Measurements from ENCODE around the gene LSM4. TPM values are rescaled to one million over a fixed set of nuclear protein-coding genes. Genes with fewer than 3 reads are reported as not detected.
A peak's percentile ranks its signal among the peaks of the same experiment; 100 is the strongest.

Gene LSM4
- total and polyA plus RNA-seq, 2 donors from 2014 or later: 87.7 to 245 TPM

GRCh38 chr19:18340990-18341868 lies 18.4 kb upstream of the LSM4 start:
- H3K9ac ChIP-seq (ENCODE audit: low read length in 3 of 3): peak overlapping the region in 2 of 3 donors; percentile 73 to 90
- peak; percentile 31 to 88 (median 64) for DNase-seq
- no peak for TF ChIP-seq CTCF (IDR thresholded peaks at IDR 0.05; ENCODE audit: borderline replicate concordance, extremely low read depth, insufficient read depth)
- H3K4me3 ChIP-seq (ENCODE audit: low read length in 3 of 3): peak overlapping the region; percentile 65 to 78 (median 66)
- peaks cover 0 to 18% (median 18%) of the 10 kb centered on the region in 3 donors for H3K4me1 ChIP-seq (ENCODE audit: control insufficient read depth in 2 of 3, insufficient read depth in 2 of 3, low read depth in 1 of 3, low read length in 3 of 3)
- intact Hi-C loops (cut with DNase I): loop anchor here (10.0 kb wide), 1 partner anchor 64 kb away; no protein-coding TSS in a partner anchor
- H3K27me3 ChIP-seq (ENCODE audit: control insufficient read depth, insufficient read depth, low read length): no peaks in the 10 kb centered on the region
- no peaks in the 10 kb centered on the region for H3K9me3 ChIP-seq (ENCODE audit: control insufficient read depth in 2 of 3, insufficient read depth in 1 of 3, low read length in 3 of 3)
- FAIRE-seq: no peak
- H3K27ac ChIP-seq (ENCODE audit: low read depth in 2 of 2, low read length in 2 of 2): peak overlapping the region; percentile 92
- H3K36me3 ChIP-seq (ENCODE audit: control insufficient read depth in 2 of 3, insufficient read depth in 3 of 3, low read length in 3 of 3): peaks cover 0 to 2% (median 0%) of the 10 kb centered on the region in 3 donors

- Histone ChIP-seq H3K9me3 (ENCODE audit: control insufficient read depth in 2 of 3, insufficient read depth in 1 of 3, low read length in 3 of 3) (no peaks in the 10 kb centered on the region), H3K4me3 (ENCODE audit: low read length in 3 of 3) (peak within 1 kb of the TSS; percentile 65 to 78 (median 66)), H3K27ac (ENCODE audit: low read depth in 2 of 2, low read length in 2 of 2) (peak within 1 kb of the TSS; percentile 92), H3K36me3 (ENCODE audit: control insufficient read depth in 2 of 3, insufficient read depth in 3 of 3, low read length in 3 of 3) (no peaks in the 10 kb centered on the region), H3K4me1 (ENCODE audit: control insufficient read depth in 2 of 3, insufficient read depth in 2 of 3, low read depth in 1 of 3, low read length in 3 of 3) (peaks cover 0 to 18% (median 16%) of the 10 kb centered on the region in 3 donors), H3K27me3 (ENCODE audit: control insufficient read depth, insufficient read depth, low read length) (no peaks in the 10 kb centered on the region), H3K9ac (ENCODE audit: low read length in 3 of 3) (peak within 1 kb of the TSS; percentile 19 to 90 (median 73))
- no peak for TF ChIP-seq CTCF (IDR thresholded peaks at IDR 0.05; ENCODE audit: borderline replicate concordance, extremely low read depth, insufficient read depth)
- intact Hi-C loops (cut with DNase I): loop anchor here (10.0 kb wide), 1 partner anchor 64 kb away; no protein-coding TSS in a partner anchor
- FAIRE-seq (no peak), DNase-seq (peak; percentile 68 to 86 (median 81))
Measured at GRCh38 chr19:18340190-18340989, 17.5 kb upstream of the LSM4 start, which contains the start of gene PGPEP1. TSS of gene PGPEP1 (plus strand) at chr19:18340598. CDS start at chr19:18340682, 84 bp downstream.

GRCh38 chr19:18339723-18340122 lies 16.8 kb upstream of the LSM4 start:
- H3K27ac ChIP-seq (ENCODE audit: low read depth in 2 of 2, low read length in 2 of 2): peak overlapping the region; percentile 13 to 63
- peak overlapping the region in 1 of 3 donors; percentile 55 for H3K9ac ChIP-seq (ENCODE audit: low read length in 3 of 3)
- H3K36me3 ChIP-seq (ENCODE audit: control insufficient read depth in 2 of 3, insufficient read depth in 3 of 3, low read length in 3 of 3): no peaks in the 10 kb centered on the region
- no peaks in the 10 kb centered on the region for H3K9me3 ChIP-seq (ENCODE audit: control insufficient read depth in 2 of 3, insufficient read depth in 1 of 3, low read length in 3 of 3)
- H3K4me3 ChIP-seq (ENCODE audit: low read length in 3 of 3): peak overlapping the region in 2 of 3 donors; percentile 65 to 78
- no peak for FAIRE-seq
- peak in 1 of 5 donors; percentile 44 for DNase-seq
- intact Hi-C loops (cut with DNase I): loop anchor here (10.0 kb wide), 1 partner anchor 65 kb away; no protein-coding TSS in a partner anchor
- peaks cover 0 to 18% (median 16%) of the 10 kb centered on the region in 3 donors for H3K4me1 ChIP-seq (ENCODE audit: control insufficient read depth in 2 of 3, insufficient read depth in 2 of 3, low read depth in 1 of 3, low read length in 3 of 3)
- no peaks in the 10 kb centered on the region for H3K27me3 ChIP-seq (ENCODE audit: control insufficient read depth, insufficient read depth, low read length)
- no peak for TF ChIP-seq CTCF (IDR thresholded peaks at IDR 0.05; ENCODE audit: borderline replicate concordance, extremely low read depth, insufficient read depth)

Measured in kidney (tissue), 14 donors.